HEK293T (cell line): ENCODE measurements around the gene RNF114.

ENCODE experiments used
- ARNT ChIP-seq: fragments of 450-650 bp; IDR thresholded peaks from 2 replicates; pipeline ENCODE4 v1.6.1; 2017; ENCODE audit warnings: mild to moderate bottlenecking
- BHLHE40 ChIP-seq: fragments of 450-650 bp; IDR thresholded peaks from 2 replicates; pipeline ENCODE4 v1.6.1; 2016; ENCODE audit warnings: mild to moderate bottlenecking, moderate library complexity, borderline replicate concordance
- CTBP1 ChIP-seq: fragments of 450-650 bp; IDR thresholded peaks from 2 replicates; pipeline ENCODE4 v1.6.1; 2016; ENCODE audit warnings: borderline replicate concordance
- ELF4 ChIP-seq: fragments of 450-650 bp; IDR thresholded peaks from 2 replicates; pipeline ENCODE4 v1.6.1; 2017; ENCODE audit warnings: antibody characterized with exemption
- FOXA1 ChIP-seq: fragments of 450-650 bp; IDR thresholded peaks from 2 replicates; pipeline ENCODE4 v1.6.1; 2016; ENCODE audit warnings: mild to moderate bottlenecking
- FOXK2 ChIP-seq: fragments of 450-650 bp; IDR thresholded peaks from 2 replicates; pipeline ENCODE4 v1.6.1; 2016; ENCODE audit warnings: mild to moderate bottlenecking
- FOXM1 ChIP-seq: fragments of 450-650 bp; IDR thresholded peaks from 2 replicates; pipeline ENCODE4 v1.6.1; 2017; ENCODE audit warnings: mild to moderate bottlenecking, borderline replicate concordance
- HDGF ChIP-seq: fragments of 450-650 bp; IDR thresholded peaks from 2 replicates; pipeline ENCODE4 v1.6.1; 2017; ENCODE audit warnings: antibody characterized with exemption, borderline replicate concordance
- L3MBTL2 ChIP-seq: fragments of 450-650 bp; conservative IDR thresholded peaks from 2 replicates; pipeline ENCODE4 v1.6.1; 2016; ENCODE audit warnings: mild to moderate bottlenecking
- SP1 ChIP-seq: fragments of 450-650 bp; IDR thresholded peaks from 2 replicates; pipeline ENCODE4 v1.6.1; 2017
- SUZ12 ChIP-seq: fragments of 450-650 bp; IDR thresholded peaks from 2 replicates; pipeline ENCODE4 v1.6.1; 2016; ENCODE audit warnings: mild to moderate bottlenecking
- TARDBP ChIP-seq: fragments of 450-650 bp; IDR thresholded peaks from 2 replicates; pipeline ENCODE4 v1.6.1; 2016
- ZNF384 ChIP-seq: fragments of 450-650 bp; IDR thresholded peaks from 2 replicates; pipeline ENCODE4 v1.6.1; 2016
- TF ChIP-seq, protein P1 (sequence below): fragments of 450-650 bp; IDR thresholded peaks from 2 replicates; pipeline ENCODE4 v1.6.1; 2016

DNA sequence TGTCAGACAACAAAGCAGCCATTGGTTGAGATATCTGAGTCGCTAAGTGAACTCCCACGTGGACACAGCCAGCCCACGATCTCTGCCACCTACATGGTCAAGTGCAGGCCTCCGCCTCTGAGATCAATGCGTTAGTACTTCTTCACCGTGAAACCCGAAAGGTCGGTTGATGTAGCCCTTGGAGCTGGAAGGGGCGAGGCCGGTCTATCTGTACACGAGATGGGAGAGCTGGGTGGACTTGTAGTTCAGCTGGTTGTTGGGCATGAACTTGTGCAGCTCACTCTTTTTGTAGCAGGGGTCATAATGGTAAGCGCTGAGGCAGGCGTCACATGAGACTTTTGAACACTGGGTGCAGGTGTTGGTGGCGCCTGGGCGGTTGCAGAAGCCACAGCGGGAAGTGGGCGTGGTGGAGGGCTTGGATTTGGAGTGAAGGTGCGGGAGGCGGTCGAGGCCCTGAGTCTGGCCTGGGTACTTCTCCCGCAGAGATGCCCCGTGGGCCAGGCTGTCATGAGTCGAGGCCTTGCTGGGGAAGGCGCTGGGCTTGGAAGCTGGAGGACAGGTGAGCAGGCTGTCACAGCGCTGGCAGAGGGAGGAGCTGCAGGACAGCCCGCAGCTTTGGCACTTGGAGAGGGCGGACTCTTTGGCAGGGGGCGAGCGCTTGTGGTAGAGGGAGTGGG is 30.6 kb upstream of the RNF114 start:
- TF ChIP-seq SP1 (no peak), TARDBP (no peak), ARNT (no peak), FOXA1 (no peak), ZNF384 (no peak), L3MBTL2 (no peak), FOXM1 (no peak), FOXK2 (no peak), BHLHE40 (no peak), HDGF (no peak), SUZ12 (no peak), ELF4 (no peak), CTBP1 (no peak)
- TF ChIP-seq, protein P1, sequence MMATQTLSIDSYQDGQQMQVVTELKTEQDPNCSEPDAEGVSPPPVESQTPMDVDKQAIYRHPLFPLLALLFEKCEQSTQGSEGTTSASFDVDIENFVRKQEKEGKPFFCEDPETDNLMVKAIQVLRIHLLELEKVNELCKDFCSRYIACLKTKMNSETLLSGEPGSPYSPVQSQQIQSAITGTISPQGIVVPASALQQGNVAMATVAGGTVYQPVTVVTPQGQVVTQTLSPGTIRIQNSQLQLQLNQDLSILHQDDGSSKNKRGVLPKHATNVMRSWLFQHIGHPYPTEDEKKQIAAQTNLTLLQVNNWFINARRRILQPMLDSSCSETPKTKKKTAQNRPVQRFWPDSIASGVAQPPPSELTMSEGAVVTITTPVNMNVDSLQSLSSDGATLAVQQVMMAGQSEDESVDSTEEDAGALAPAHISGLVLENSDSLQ: no peak
